K562 (cell line): ENCODE results near the gene AJUBA. TPM values are rescaled to one million over a fixed set of nuclear protein-coding genes. Genes with fewer than 3 reads are reported as not detected.
A peak's percentile ranks its signal among the peaks of the same experiment; 100 is the strongest.

Experiments used
- ATAC-seq: fragments of 200-7000 bp; cut with Tn5 transposase; 3 replicates; pipeline ENCODE4 v1.9.1; 2020; ENCODE audit warnings: moderate library complexity
- BruUV-seq: library from RNA; stranded (reverse); fragments of 400-500 nt; replicated peaks from 2 replicates; lab custom pipeline; 2021; lab: Mats Ljungman, UMichigan
- CTCF ChIA-PET: fragments of 300-600 bp; formaldehyde crosslinking; extraction: SDS; loops from one replicate; lab custom pipeline; 2021; ENCODE audit warnings: low intra/inter-chr PET ratio; lab: Yijun Ruan, JAX
- POLR2A ChIA-PET: fragments of 300-600, 350-650 bp; sonication (Branson Sonifier 250); formaldehyde crosslinking; extraction: SDS; loops from one replicate; lab custom pipeline; 2021; ENCODE audit warnings: antibody characterized with exemption, inconsistent platforms; lab: Yijun Ruan, JAX
- DNase-seq, 4 experiments: peaks; one replicate each; pipeline versions ENCODE4 v3.0.0 to v3.0.0-alpha.2; 2011 to 2018; ENCODE audit warnings: low spot score in 3 of 4, mixed read lengths in 3 of 4; ENCODE audit errors: extremely low read depth in 1 of 4
- FAIRE-seq: peaks from 2 replicates; lab custom pipeline; 2011; peaks lifted over from hg19 to GRCh38; lab: Jason Lieb, UNC
- H2AFZ ChIP-seq: 2 replicates; pipeline ENCODE4 v1.6.0; 2011; ENCODE audit warnings: low read depth, low read length, control low read depth, inconsistent platforms
- H3K27ac ChIP-seq: fragments of 200-600 bp; 3 replicates; pipeline ENCODE4 v1.8.0; 2011; ENCODE audit warnings: low read depth, mild to moderate bottlenecking, control low read depth, inconsistent platforms, low read length, moderate library complexity, mixed read lengths; ENCODE audit errors: extremely low read depth
- H3K27me3 ChIP-seq, 2 experiments: fragments of 300-600 bp in 1 of 2; 2 replicates in 1 of 2; 3 replicates in 1 of 2; pipeline versions ENCODE4 v1.6.0 to v1.8.0; 2011; ENCODE audit warnings: inconsistent platforms in 2 of 2, low read length in 2 of 2, mild to moderate bottlenecking in 1 of 2, mixed read lengths in 1 of 2, moderate library complexity in 1 of 2; ENCODE audit not compliant: control insufficient read depth in 2 of 2, insufficient read depth in 2 of 2
- H3K36me3 ChIP-seq: fragments of 300-600 bp; 3 replicates; pipeline ENCODE4 v1.8.0; 2011; ENCODE audit warnings: mild to moderate bottlenecking, low read length, inconsistent platforms; ENCODE audit not compliant: control insufficient read depth, insufficient read depth
- H3K4me1 ChIP-seq, 2 experiments: fragments of 200-600 bp in 1 of 2; replicated peaks in 1 of 2; 2 replicates in 1 of 2; 3 replicates in 1 of 2; pipeline versions ENCODE4 v1.5.1 to v1.8.0; 2011; ENCODE audit warnings: inconsistent platforms in 2 of 2, low read length in 2 of 2, mild to moderate bottlenecking in 1 of 2, mixed read lengths in 1 of 2, moderate library complexity in 1 of 2; ENCODE audit not compliant: control insufficient read depth in 2 of 2, insufficient read depth in 2 of 2
- H3K4me2 ChIP-seq: 2 replicates; pipeline ENCODE4 v1.6.1; 2011; ENCODE audit warnings: low read length, control low read depth, inconsistent platforms, mixed read lengths; ENCODE audit not compliant: insufficient read depth
- H3K4me3 ChIP-seq: fragments of 200-600 bp; sonication (generic), shearing (Covaris generic); 2 replicates; pipeline ENCODE4 v1.5.1; 2016; ENCODE audit warnings: control low read depth, inconsistent platforms
- H3K79me2 ChIP-seq: fragments of 200-600 bp; 3 replicates; pipeline ENCODE4 v1.8.0; 2011; ENCODE audit warnings: low read length, inconsistent platforms; ENCODE audit not compliant: control insufficient read depth, insufficient read depth
- H3K9ac ChIP-seq, 2 experiments: 2 replicates each; pipeline versions ENCODE4 v1.6.0 to v1.6.1; 2011; ENCODE audit warnings: low read depth in 2 of 2, low read length in 2 of 2, control low read depth in 1 of 2, inconsistent platforms in 1 of 2, mild to moderate bottlenecking in 1 of 2, mixed read lengths in 1 of 2; ENCODE audit not compliant: insufficient read depth in 1 of 2
- H3K9me1 ChIP-seq: one replicate; pipeline ENCODE4 v1.6.0; 2011; ENCODE audit warnings: inconsistent platforms, mild to moderate bottlenecking, low read length, moderate library complexity; ENCODE audit not compliant: control insufficient read depth, insufficient read depth
- H3K9me3 ChIP-seq: replicated peaks from 2 replicates; pipeline ENCODE4 v1.5.1; 2011; ENCODE audit warnings: low read depth, low read length, inconsistent platforms; ENCODE audit not compliant: control insufficient read depth, insufficient read depth
- H4K20me1 ChIP-seq: replicated peaks from 2 replicates; pipeline ENCODE4 v1.6.1; 2011; ENCODE audit warnings: low read length, inconsistent platforms, mixed read lengths; ENCODE audit not compliant: control insufficient read depth, insufficient read depth
- CTCF ChIP-seq, 3 experiments: IDR thresholded peaks in 2 of 3; conservative IDR thresholded peaks in 1 of 3; 2 replicates each; pipeline ENCODE4 v1.5.1; 2011 to 2012; ENCODE audit warnings: low read length in 3 of 3, mild to moderate bottlenecking in 3 of 3, control low read depth in 2 of 3, improper control_type of control experiment in 1 of 3, inconsistent platforms in 1 of 3, low read depth in 1 of 3, mixed read lengths in 1 of 3, moderate library complexity in 1 of 3; ENCODE audit not compliant: insufficient read depth in 2 of 3
- HSF4 ChIP-seq: fragments of 250-450 bp; sonication (Bioruptor Pico); IDR thresholded peaks from 2 replicates; pipeline ENCODE4 v2.1.2; 2022; ENCODE audit warnings: mild to moderate bottlenecking, moderate library complexity, borderline replicate concordance
- KLF1 ChIP-seq: fragments of 450-650 bp; IDR thresholded peaks from 2 replicates; pipeline ENCODE4 v1.6.1; 2016; ENCODE audit warnings: missing genetic modification characterization, missing compliant biosample characterization
- MCM7 ChIP-seq, 2 experiments: fragments of 450-650 bp; IDR thresholded peaks; 2 replicates each; pipeline ENCODE4 v1.6.1; 2016 to 2018
- MED1 ChIP-seq: sonication (generic); formaldehyde crosslinking; IDR thresholded peaks from 2 replicates; pipeline ENCODE4 v1.8.1; 2023; ENCODE audit warnings: missing genetic modification reagents, borderline replicate concordance
- ZNF431 ChIP-seq: sonication (generic); formaldehyde crosslinking; IDR thresholded peaks from 2 replicates; pipeline ENCODE4 v1.8.0; 2022; ENCODE audit warnings: mild to moderate bottlenecking, missing genetic modification reagents
- WGBS: fragments of 100-300 bp; shearing (Covaris generic); methylation state at CpG from one replicate; pipeline ENCODE4 v1.1.6; 2016; ENCODE audit warnings: low coverage, mixed read lengths; ENCODE audit not compliant: insufficient coverage; ENCODE audit errors: missing lambda C conversion rate; 5-methylcytosine and 5-hydroxymethylcytosine counted together
- in situ Hi-C: fragments of 300-500 bp; cut with MboI; formaldehyde crosslinking; loops from 4 replicates; pipeline ENCODE4 v1.15.0; 2018; ENCODE audit warnings: inconsistent platforms, mixed read lengths
- intact Hi-C: fragments of 100-400 bp; cut with micrococcal nuclease; formaldehyde crosslinking; loops from 2 replicates; pipeline ENCODE4 v1.14.2; 2022
- polyA plus RNA-seq, 8 experiments: library from polyadenylated mRNA; depleted of rRNA in 4 of 8; stranded (reverse) in 5 of 8; unstranded in 3 of 8; fragments of >200 nt; fragmentation: Nextera tagmentation in 2 of 8; fragmentation: Illumina TruSeq in 1 of 8; extraction: Ambion mirVana in 2 of 8; extraction: Trizol in 1 of 8; gene quantifications; 2 replicates each; pipeline versions ENCODE4 v1.2.1 to v1.2.3, GENCODE V29; 2011 to 2014; ENCODE audit warnings: inconsistent platforms in 1 of 8, missing spikeins in 1 of 8
- total RNA-seq, 7 experiments: library from RNA; depleted of rRNA in 6 of 7; stranded (reverse); fragments of >200 nt in 6 of 7; fragmentation: Illumina TruSeq in 2 of 7; extraction: Trizol in 2 of 7; gene quantifications; 2 replicates each; pipeline versions ENCODE4 v1.2.1 to v1.2.3, GENCODE V29; 2011 to 2021; ENCODE audit warnings: low replicate concordance in 1 of 7
- TF ChIP-seq, protein P1 (sequence below), 2 experiments: fragments of 450-650 bp; IDR thresholded peaks; 2 replicates each; pipeline ENCODE4 v1.6.1; 2016

Gene AJUBA
- total and polyA plus RNA-seq, 9 of the 15 experiments (the other 6 are each of a cell fraction or from before 2014, with no cell fraction given) = 0.73 to 4.7 (median 2.8) TPM

DNA sequence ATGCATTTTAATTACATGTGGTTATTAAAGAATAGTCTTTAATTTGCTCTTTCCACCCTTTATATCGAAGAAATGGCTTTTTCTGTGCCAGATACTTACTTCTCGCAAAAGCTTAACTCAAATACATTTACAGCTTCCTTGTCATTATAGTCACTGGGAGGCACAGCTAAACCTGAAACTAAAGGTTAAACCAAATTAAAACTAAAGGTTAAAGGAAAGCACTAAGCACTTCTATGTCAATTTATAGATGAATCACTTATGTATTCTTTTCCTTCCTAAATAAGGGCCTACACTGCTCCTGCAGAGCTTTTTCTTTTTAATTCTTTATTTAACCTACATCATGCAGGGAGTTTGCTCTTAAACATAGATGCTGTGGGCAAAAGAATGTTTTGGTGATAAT is 18.5 kb upstream of the AJUBA start:
- POLR2A ChIA-PET = interaction anchor here (1.6 kb wide), 1 partner anchor 23 kb away, joined by 7 read pairs; no protein-coding TSS in a partner anchor
- FAIRE-seq (no peak), DNase-seq (no peak), ATAC-seq (no peak)
- no peaks in the 10 kb centered on the region for H3K9me1 ChIP-seq
- H3K27ac ChIP-seq = no peak overlapping the region
- no peak overlapping the region for H3K9ac ChIP-seq
- H2AFZ ChIP-seq = no peak overlapping the region
- no peaks in the 10 kb centered on the region for H3K36me3 ChIP-seq
- CTCF ChIA-PET = no interaction called here
- TF ChIP-seq KLF1 (tag) = no peak
- no peak for TF ChIP-seq HSF4 (CRISPR knock-in tag)
- in situ Hi-C loops = no loop called here
- intact Hi-C loops = no loop called here
- H3K27me3 ChIP-seq = no peaks in the 10 kb centered on the region
- H3K4me2 ChIP-seq = no peak overlapping the region
- peaks cover 10% of the 10 kb centered on the region; the same call in 2 of the 3 replicates for H3K79me2 ChIP-seq
- H3K4me1 ChIP-seq = peaks cover 23 to 27% of the 10 kb centered on the region in 2 experiments
- no TSS peak for BruUV-seq
- 93% methylated on average over 2 of the region's 2 CpGs for WGBS
- H3K9me3 ChIP-seq = no peaks in the 10 kb centered on the region
- no peak overlapping the region for H3K4me3 ChIP-seq
- no peaks in the 10 kb centered on the region for H4K20me1 ChIP-seq

DNA sequence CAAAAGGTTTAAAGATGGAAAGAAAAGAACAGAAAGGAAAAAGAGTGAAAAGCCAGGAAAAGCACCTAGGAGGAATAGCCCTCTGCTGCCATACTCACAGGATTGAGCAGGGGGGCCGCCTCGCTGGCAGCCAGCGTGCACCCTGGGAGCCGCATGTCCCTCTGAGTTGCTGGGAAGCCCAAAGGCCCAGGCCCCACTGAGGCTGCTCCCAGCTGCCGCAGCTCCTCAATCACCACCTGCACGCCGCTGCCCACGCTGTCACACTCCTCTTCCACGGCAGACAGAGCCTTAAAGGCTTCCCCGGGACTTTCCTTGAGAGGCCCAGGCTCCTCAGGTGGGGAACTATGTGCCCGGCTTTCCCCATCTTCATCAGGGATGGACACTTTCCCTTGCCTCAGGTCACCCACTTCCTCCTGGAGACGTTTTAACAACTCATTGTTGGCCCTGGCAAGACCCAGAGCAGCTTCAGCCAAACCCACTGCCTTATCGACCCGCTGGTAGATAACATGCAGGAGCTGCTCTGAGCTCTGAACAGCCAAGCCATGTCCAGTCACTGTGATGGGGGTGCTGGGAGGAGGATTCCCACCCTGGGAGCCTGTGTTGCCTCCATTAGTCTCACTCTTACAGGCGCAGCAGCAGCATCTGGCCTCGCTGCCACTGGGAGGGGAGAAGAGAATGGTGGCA is 16.1 kb upstream of the AJUBA start:
- no peaks in the 10 kb centered on the region for H3K9me1 ChIP-seq
- H4K20me1 ChIP-seq = no peaks in the 10 kb centered on the region
- in situ Hi-C loops = no loop called here
- no peak overlapping the region for H3K4me3 ChIP-seq
- ChIA-PET POLR2A (interaction anchor here (0.6 to 7.7 kb wide), 2 partner anchors 9 to 574 kb away, joined by 6 to 81 read pairs; no protein-coding TSS in a partner anchor), CTCF (interaction anchor here (1.5 kb wide), 1 partner anchor 60 kb away, joined by 6 read pairs; no protein-coding TSS in a partner anchor)
- H3K4me1 ChIP-seq = peaks cover 12 to 18% of the 10 kb centered on the region in 2 experiments; a peak in 4 of 5 replicates
- H3K4me2 ChIP-seq = no peak overlapping the region
- ATAC-seq (no peak), DNase-seq (no peak), FAIRE-seq (no peak)
- H3K27ac ChIP-seq = no peak overlapping the region
- intact Hi-C loops = no loop called here
- BruUV-seq = no TSS peak
- no peak for TF ChIP-seq MCM7 (IDR thresholded peaks at IDR 0.05)
- TF ChIP-seq, protein P1, sequence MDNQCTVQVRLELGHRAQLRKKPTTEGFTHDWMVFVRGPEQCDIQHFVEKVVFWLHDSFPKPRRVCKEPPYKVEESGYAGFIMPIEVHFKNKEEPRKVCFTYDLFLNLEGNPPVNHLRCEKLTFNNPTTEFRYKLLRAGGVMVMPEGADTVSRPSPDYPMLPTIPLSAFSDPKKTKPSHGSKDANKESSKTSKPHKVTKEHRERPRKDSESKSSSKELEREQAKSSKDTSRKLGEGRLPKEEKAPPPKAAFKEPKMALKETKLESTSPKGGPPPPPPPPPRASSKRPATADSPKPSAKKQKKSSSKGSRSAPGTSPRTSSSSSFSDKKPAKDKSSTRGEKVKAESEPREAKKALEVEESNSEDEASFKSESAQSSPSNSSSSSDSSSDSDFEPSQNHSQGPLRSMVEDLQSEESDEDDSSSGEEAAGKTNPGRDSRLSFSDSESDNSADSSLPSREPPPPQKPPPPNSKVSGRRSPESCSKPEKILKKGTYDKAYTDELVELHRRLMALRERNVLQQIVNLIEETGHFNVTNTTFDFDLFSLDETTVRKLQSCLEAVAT (IDR thresholded peaks at IDR 0.05) = no peak
- TF ChIP-seq CTCF (IDR thresholded peaks at IDR 0.05 in 2 of 3, conservative IDR thresholded peaks at IDR 0.05 in 1 of 3; ENCODE audit: insufficient read depth in 2 of 3, low read depth in 1 of 3, low read length in 3 of 3) = no peak
- TF ChIP-seq ZNF431 = no peak
- no peak for TF ChIP-seq MED1 (CRISPR knock-in tag)
- no peaks in the 10 kb centered on the region for H3K79me2 ChIP-seq
- H3K9ac ChIP-seq = peak overlapping the region in 1 of 2 experiments; percentile 86; a peak in 2 of 4 replicates
- no peak overlapping the region for H2AFZ ChIP-seq
- no peaks in the 10 kb centered on the region for H3K27me3 ChIP-seq
- no peaks in the 10 kb centered on the region for H3K9me3 ChIP-seq
- no peaks in the 10 kb centered on the region; the same call in 2 of the 3 replicates for H3K36me3 ChIP-seq
- WGBS = 78% methylated on average over 16 of the region's 16 CpGs
